Measurements from ENCODE around the gene APH1B.

Gene APH1B

DNA sequence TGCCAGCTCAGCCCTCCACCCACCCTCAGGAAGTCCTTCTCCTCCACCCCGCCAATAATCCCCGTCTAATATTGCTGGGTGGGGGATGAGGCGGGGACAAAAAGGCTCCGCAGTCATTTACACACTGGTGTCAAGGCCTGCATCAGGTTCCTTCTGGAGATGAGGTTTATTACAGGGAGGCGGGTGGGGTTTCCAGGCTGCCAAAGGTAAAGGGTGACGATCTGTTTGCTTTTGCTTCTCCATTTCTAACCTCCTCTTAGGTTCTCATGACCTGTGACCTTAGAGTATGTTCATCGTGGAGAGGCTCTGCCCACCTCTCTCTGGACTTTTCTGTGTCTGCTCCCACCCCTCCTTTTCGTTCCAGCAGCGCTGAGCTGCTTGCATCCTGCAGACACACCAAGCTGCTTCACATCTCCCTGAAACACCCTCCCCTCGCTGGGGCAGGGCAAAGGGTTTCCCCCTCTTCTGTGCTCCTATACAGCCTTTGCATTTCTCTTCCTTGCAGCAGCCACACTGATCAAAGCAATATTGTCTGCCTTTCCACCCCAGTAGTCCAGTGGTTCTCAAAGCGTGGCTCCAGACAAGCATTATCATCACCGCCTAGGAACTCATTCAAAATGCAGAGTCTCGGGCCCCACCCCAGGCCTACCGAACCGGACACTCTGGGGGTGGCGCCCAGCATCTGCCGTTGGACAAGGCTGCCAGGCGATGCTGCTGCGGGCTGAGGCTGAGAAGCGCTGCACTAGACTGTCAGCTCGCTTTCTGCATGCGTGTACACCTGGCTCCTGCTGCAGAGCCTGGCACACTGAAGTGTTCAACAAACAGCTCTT is 77.6 kb downstream of the APH1B start:
- DNase-seq = no peak

GRCh38 chr15:63357061-63357460 is 79.7 kb downstream of the APH1B start:
- DNase-seq = no peak

- no peak for DNase-seq
Observed at GRCh38 chr15:63357731-63358130, 80.3 kb downstream of the APH1B start.

DNA sequence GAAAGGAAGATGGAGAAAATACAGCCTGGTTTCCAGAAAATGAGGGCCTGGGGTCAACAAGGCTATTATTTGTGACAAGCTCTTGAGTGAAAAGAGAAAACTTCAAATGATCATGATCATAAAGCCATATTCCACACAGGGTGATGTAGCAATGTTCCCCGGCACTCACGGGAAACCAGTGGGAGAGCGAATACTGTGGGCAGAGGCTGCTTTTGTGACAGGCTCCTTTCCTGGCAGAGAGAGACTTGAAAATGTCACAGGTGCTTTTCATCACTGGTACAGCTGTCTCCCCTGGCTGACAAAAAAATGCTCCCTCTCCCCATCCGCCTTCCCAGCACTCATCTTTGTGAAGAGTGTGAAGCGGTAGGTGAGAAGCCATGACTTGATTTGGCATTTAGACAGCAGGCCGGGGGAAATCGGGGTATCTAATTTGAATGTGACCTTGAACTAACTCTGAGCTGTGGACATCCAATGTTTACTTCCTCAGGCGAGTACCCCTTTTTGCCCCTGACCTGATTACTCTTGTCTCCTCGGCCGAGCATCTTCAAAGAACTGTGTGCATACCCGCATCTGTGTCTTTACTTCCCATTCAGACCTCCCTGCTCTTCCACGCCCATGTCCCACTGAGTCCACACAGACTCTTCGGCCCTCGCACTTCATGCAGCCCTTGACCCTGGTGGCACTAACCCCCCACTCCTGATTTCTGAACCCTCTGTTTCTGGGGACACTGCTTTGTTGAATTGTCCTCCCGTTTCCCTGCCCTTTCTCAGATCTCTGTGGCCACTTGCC is 81.0 kb downstream of the APH1B start:
- no peak for DNase-seq

Data from SHP77 treated with DMSO at 0.1 percent for 48 hours (cell line).